ENCODE measurements around the gene KLHL3. TPM values are rescaled to one million over a fixed set of nuclear protein-coding genes. Genes with fewer than 3 reads are reported as not detected.

KLHL3 gene
- total RNA-seq, 6 donors from 2014 or later, result 2.7 to 17.8 (median 5.2) TPM

DNA sequence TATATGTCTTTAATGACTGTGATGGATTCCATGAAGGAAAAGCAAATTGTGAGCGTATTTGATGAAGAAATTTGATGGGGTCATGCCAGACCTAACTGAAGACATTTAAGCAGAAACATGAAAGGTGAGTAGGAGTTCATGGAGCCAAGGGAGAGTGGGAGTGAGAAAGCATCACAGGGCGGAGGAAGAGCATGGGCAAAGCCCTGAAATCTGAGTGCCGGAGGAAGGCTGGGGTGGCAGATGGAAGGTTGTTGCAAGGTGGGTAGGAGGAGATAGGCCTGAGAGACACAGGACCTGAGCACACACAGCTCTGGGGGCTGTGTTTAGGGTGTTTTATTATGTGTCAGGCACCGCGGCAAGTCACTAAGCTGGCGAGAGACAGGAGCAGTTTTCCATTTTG, 136.4 kb downstream of the KLHL3 start:
- Histone ChIP-seq H3K27me3 (no peaks in the 10 kb centered on the region), H3K4me1 (no peaks in the 10 kb centered on the region), H3K27ac (no peak overlapping the region), H3K9me3 (no peaks in the 10 kb centered on the region), H3K36me3 (no peaks in the 10 kb centered on the region), H3K4me3 (no peak overlapping the region)
- TF ChIP-seq POLR2A (IDR thresholded peaks at IDR 0.05) (no peak), POLR2AphosphoS5 (IDR thresholded peaks at IDR 0.05) (no peak), EP300 (IDR thresholded peaks at IDR 0.05) (no peak)
- TF ChIP-seq, protein P1, sequence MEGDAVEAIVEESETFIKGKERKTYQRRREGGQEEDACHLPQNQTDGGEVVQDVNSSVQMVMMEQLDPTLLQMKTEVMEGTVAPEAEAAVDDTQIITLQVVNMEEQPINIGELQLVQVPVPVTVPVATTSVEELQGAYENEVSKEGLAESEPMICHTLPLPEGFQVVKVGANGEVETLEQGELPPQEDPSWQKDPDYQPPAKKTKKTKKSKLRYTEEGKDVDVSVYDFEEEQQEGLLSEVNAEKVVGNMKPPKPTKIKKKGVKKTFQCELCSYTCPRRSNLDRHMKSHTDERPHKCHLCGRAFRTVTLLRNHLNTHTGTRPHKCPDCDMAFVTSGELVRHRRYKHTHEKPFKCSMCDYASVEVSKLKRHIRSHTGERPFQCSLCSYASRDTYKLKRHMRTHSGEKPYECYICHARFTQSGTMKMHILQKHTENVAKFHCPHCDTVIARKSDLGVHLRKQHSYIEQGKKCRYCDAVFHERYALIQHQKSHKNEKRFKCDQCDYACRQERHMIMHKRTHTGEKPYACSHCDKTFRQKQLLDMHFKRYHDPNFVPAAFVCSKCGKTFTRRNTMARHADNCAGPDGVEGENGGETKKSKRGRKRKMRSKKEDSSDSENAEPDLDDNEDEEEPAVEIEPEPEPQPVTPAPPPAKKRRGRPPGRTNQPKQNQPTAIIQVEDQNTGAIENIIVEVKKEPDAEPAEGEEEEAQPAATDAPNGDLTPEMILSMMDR (IDR thresholded peaks at IDR 0.05), result no peak
- DNase-seq (no peak), ATAC-seq (ENCODE audit: low FRiP score in 2 of 2) (no peak)
- 91 to 92% methylated on average over 6 of the region's 6 CpGs for WGBS, 2 donors

DNA sequence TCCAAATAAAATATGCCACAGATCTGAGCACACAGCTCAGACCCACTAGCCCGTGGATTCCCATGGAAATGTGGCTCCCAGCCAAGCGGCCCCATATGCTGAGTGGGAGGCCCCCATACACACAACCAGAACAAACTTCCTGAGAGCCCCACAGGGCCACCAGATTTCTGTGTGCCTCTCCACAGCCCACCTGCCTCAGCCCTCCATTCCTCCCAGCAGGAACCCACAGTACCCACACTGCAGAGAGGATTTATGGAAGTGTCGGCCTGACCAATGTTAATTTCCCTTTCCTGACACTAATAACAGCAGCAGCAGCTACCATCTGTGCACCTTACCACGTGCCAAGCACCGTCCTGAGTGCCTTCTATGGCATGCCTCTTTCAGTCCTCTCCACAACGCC, 137.5 kb downstream of the KLHL3 start:
- no peak overlapping the region for H3K27ac ChIP-seq
- 31 to 32% methylated on average over 5 to 6 of the region's 6 CpGs for WGBS, 2 donors
- TF ChIP-seq POLR2A (IDR thresholded peaks at IDR 0.05), result no peak
- TF ChIP-seq POLR2AphosphoS5 (IDR thresholded peaks at IDR 0.05), result no peak
- TF ChIP-seq EP300 (IDR thresholded peaks at IDR 0.05), result no peak
- TF ChIP-seq, protein P1 (IDR thresholded peaks at IDR 0.05), result no peak
- H3K9me3 ChIP-seq, result no peaks in the 10 kb centered on the region
- DNase-seq (no peak), ATAC-seq (ENCODE audit: low FRiP score in 2 of 2) (no peak)
- H3K4me1 ChIP-seq, result no peaks in the 10 kb centered on the region
- H3K4me3 ChIP-seq, result no peak overlapping the region
- H3K27me3 ChIP-seq, result no peaks in the 10 kb centered on the region
- no peaks in the 10 kb centered on the region for H3K36me3 ChIP-seq

DNA sequence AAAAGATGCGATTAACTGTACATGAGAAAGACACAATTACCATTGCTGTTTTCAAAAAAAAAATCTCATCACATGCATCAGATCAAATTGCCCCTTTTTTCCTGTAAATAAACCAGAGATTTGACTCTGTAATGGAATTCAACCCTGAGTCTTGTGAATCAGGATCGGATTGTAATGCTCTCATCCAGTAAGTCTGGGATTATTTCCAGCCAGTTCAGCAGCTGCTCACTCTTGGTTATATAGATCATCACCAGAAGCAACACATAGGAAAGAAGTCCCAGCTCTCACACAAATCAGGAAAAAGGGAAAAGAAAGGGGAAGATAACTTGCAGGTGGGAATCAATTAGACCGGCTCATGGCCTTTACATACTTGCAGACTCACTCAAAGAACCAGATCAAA, 138.9 kb downstream of the KLHL3 start:
- 91 to 92% methylated on average over 3 of the region's 3 CpGs for WGBS, 2 donors
- Histone ChIP-seq H3K36me3 (no peaks in the 10 kb centered on the region), H3K27ac (no peak overlapping the region), H3K4me1 (no peaks in the 10 kb centered on the region), H3K4me3 (no peak overlapping the region), H3K27me3 (no peaks in the 10 kb centered on the region), H3K9me3 (peaks cover 0 to 4% (median 0%) of the 10 kb centered on the region in 4 donors)
- DNase-seq (no peak), ATAC-seq (ENCODE audit: low FRiP score in 2 of 2) (no peak)
- TF ChIP-seq POLR2AphosphoS5 (IDR thresholded peaks at IDR 0.05), result no peak
- no peak for TF ChIP-seq POLR2A (IDR thresholded peaks at IDR 0.05)
- TF ChIP-seq, protein P1 (IDR thresholded peaks at IDR 0.05), result no peak
- TF ChIP-seq EP300 (IDR thresholded peaks at IDR 0.05), result no peak

DNA sequence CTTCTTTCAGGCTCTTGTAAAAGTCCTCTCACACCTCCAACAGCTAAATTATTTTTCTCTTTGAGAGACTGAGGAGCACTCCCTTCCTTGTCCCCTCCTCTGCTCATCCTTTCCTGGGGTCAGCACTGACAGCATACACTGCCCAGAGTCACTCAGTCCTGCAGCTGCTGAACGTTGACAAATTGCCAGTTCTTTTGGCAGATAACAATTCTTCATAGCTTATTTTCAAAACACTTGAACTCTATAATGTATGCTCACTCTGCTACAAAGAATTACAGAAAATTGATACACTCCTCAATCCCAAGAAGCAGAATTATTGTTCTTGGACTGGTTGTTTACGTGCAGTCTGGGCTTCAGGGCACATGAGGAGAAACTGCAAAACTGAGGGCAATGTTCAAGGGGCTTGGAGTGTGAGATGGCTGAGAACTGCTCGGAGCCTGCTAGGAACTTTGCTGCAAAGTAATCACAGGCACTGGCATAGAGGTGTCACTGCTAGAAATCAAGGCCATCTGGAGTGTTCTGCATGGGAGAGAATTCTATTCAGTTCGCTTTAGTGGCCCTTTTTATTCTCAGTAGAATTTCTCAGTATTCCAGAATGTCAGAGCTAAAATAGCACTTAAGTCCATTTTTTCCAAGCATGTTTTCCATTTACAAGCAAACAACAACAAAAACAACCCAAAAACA, 140.4 kb downstream of the KLHL3 start:
- DNase-seq, result no peak
- 58 to 65% methylated on average over 4 of the region's 4 CpGs for WGBS, 2 donors
- Histone ChIP-seq H3K27ac (no peak overlapping the region), H3K27me3 (no peaks in the 10 kb centered on the region), H3K9me3 (peaks cover 0 to 5% (median 0%) of the 10 kb centered on the region in 4 donors), H3K4me1 (no peaks in the 10 kb centered on the region), H3K4me3 (no peak overlapping the region), H3K36me3 (no peaks in the 10 kb centered on the region)
- TF ChIP-seq EP300 (IDR thresholded peaks at IDR 0.05), result no peak
- TF ChIP-seq POLR2AphosphoS5 (IDR thresholded peaks at IDR 0.05), result no peak
- TF ChIP-seq, protein P1 (IDR thresholded peaks at IDR 0.05), result no peak
- no peak for TF ChIP-seq POLR2A (IDR thresholded peaks at IDR 0.05)
- no peak for ATAC-seq (ENCODE audit: low FRiP score in 2 of 2)

DNA sequence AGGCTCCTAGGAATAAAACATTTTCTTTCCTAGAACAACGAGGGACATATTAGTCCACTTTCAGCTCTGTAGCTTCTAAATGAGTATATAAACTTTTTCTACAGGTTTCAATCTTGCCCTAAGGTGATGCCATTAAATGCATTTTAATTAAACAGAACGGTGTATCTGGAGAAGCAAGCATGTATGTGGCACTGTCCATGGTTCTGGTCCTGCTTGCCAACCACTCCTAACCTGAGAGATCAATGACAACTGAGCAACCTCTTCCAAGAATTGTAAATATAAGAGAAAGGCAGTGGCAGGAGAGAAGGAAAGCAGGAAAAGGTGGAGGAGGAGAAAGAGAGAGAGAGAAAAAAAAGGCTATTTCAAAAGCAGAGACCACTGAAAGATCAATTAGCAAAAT, 141.2 kb downstream of the KLHL3 start:
- Histone ChIP-seq H3K27ac (no peak overlapping the region), H3K27me3 (no peaks in the 10 kb centered on the region), H3K36me3 (no peaks in the 10 kb centered on the region), H3K9me3 (peaks cover 0 to 5% (median 0%) of the 10 kb centered on the region in 4 donors), H3K4me1 (no peaks in the 10 kb centered on the region), H3K4me3 (no peak overlapping the region)
- ATAC-seq (ENCODE audit: low FRiP score in 2 of 2) (no peak), DNase-seq (no peak)
- WGBS, 2 donors, result 44 to 60% methylated on average over 2 of the region's 2 CpGs
- TF ChIP-seq POLR2AphosphoS5 (IDR thresholded peaks at IDR 0.05) (no peak), POLR2A (IDR thresholded peaks at IDR 0.05) (no peak), EP300 (IDR thresholded peaks at IDR 0.05) (no peak)
- TF ChIP-seq, protein P1 (IDR thresholded peaks at IDR 0.05), result no peak

All from upper lobe of left lung (tissue), 6 donors.